Stimulated activated CD8-positive, alpha-beta memory T cell treated with anti-CD3 and anti-CD28 coated beads, Interleukin-12 subunit alpha, Interleukin-12 subunit beta, amount 100 ng/mL, for 24 hours (primary cell): ENCODE measurements around the gene BICC1.

Source experiments
- DNase-seq: peaks from one replicate; pipeline ENCODE4 v3.0.0-alpha.2; 2020; ENCODE audit errors: extremely low read depth

Gene BICC1, protein sequence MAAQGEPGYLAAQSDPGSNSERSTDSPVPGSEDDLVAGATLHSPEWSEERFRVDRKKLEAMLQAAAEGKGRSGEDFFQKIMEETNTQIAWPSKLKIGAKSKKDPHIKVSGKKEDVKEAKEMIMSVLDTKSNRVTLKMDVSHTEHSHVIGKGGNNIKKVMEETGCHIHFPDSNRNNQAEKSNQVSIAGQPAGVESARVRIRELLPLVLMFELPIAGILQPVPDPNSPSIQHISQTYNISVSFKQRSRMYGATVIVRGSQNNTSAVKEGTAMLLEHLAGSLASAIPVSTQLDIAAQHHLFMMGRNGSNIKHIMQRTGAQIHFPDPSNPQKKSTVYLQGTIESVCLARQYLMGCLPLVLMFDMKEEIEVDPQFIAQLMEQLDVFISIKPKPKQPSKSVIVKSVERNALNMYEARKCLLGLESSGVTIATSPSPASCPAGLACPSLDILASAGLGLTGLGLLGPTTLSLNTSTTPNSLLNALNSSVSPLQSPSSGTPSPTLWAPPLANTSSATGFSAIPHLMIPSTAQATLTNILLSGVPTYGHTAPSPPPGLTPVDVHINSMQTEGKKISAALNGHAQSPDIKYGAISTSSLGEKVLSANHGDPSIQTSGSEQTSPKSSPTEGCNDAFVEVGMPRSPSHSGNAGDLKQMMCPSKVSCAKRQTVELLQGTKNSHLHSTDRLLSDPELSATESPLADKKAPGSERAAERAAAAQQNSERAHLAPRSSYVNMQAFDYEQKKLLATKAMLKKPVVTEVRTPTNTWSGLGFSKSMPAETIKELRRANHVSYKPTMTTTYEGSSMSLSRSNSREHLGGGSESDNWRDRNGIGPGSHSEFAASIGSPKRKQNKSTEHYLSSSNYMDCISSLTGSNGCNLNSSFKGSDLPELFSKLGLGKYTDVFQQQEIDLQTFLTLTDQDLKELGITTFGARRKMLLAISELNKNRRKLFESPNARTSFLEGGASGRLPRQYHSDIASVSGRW

DNA sequence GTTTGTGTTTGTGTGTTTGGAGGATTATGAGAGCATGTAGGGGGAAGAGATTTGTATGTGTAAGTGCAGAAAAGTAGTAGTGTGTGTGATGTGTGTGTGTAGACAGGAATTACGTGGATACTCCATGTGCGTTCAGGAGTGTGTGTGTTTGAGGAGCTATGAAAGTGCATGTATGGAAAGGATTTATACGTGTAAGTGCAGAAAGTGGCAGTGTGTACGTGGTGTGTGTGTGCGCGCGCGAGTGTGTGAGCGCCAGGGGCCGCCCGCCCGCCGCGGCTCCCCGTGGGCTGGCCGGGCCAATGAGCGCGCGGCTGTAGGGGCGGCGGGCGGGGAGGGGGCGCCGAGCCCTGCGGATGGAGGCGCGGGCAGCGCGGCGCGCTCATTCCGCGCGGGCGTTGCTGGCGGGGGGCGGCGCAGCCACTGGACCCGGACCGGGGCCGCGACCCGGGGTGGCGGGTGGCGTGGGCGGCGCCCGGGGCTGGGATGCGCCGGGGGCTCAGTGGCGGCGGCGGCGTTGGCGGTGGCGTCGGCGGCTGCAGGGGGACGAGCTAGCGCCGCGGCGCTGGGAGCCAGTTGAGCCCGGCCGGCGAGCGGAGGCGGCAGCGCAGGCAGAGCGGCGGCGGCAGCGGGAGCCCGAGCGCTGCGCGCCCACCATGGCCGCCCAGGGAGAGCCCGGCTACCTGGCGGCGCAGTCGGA, at the start of gene BICC1:
TSS of gene BICC1 (plus strand) at position 382 of the 697 bp plus-strand sequence. CDS start at position 654, 272 bp downstream.
- DNase-seq = no peak

DNA sequence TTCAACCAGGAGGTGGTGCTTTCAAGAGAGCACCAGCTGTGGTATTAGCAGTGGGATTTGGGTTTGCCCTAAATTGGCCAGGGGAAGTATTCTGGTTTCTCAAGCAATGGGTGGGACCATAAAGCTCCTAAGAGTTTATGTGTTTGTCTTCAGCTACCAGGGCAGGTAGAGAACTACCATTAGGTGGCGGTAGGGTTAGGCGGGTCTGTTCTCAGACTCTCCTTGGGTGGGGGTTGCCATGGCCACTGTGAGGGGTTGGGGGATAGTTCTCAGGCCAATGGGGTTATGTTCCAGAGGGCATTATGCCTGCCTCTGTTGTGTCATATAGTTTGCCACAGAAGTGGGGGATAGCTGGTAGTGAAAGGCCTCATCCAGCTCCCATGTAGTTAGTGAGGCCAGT, 47.7 kb upstream of the BICC1 start:
- no peak for DNase-seq

DNA sequence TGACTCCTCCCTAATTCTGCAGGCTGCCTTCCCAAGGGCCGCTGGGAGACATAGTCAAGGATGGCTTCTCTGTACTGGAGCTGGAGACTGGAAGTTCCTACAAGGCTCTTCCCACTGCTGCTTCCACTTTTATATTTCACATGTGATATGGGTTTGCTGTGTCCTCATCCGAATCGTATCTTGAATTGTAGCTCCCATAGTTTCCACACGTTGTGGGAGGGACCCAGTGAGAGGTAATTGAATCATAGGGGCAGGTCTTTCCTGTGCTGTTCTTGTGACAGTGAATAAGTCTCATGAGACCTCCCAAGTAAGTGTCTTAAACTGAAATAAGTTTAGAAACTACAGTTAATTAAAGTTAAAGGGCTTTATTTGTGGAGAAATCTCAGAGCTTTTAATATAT, 47.0 kb upstream of the BICC1 start:
- no peak for DNase-seq

DNA sequence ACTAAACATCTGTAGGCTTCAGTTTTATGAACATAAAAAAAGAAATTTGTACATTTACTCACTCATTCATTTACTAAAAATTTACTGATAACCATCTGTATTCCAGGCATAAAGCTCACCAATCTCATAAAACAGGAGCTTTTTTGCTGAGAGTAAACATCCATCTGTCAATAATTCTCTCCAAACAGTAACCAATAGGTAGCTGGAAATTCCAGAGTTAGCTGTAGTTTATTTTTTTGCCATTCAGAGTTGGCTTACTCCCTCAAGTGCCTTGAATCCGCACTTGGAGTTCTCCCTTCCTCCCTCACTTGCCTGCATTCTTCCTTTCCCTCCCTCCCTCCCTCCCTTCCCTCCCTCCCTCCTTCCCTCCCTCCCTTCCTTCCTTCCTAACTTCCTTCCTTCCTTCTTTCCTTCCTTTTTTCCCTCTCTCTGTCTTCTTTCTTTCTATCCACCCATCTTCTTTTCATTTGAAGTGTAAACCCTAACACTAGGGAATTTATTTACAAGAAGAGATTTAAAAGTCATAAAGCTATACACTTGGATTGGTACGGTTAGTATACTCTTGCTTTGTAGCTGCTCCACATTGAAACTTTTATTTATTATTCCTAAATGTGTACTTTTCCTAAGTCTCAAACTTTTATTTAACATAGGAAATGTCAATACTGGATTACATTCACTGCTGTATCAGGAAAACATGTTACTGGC, 44.6 kb upstream of the BICC1 start:
- DNase-seq = no peak

DNA sequence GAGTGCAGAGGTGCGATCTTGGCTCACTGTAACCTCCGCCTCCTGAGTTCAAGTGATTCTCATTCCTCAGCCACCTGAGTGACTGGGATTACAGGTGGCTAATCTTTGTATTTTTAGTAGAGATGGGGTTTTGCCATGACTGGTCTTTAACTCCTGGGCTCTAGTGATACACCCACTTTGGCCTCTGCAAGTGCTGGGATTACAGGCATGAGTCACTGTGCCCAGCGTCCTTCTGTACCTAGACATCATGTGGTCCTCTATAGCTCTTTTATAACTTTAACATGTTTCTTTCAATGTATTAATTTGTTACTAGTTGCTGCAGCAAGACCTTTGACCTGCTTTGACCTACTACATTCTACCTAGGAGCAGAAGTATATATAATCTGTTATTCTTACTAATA, 38.7 kb upstream of the BICC1 start:
- DNase-seq = no peak

DNA sequence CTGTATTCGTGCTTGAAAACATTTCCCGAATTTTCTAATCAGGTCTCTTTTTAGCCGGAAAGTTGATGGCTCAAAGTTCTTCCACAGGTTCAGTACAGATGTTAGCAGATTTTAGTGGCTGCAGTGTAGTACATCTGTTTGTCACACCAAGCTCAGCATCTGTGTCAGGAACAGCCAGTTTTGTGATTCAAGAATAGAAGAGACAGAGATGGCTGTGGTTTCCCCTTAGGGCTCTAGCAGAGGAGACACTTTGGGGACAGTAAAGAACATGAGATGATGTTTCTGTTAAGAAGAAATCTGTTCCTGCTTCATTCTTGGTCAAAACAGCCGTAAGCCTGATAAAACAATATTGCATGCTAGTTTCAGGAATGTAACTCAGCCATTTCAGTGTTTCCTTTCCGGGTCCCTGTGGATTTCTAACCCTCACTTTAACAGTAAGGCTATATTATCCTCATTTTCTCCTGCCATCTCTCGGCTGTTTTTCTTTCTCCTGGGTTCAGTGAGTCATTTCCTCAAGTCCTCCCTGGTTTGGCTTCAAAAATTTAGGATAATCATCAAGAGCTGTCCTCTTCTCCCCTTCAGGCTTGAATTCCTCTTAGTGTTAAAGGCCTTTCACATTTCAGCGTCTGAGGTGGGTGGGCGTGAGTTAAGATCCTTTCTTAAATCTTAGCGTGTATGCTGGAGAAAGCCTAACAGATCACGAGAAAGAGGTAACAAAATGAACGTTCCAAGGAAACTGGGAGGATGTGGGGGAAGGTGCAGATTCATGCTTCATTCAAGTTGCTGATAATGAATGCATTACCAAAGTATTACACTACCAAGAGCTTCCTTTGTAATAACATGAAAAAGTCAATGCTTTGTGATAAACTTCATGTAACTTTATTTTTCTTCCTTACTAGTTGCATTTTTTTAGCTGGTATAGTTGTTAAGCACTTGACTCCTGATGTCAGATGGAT, 37.1 kb upstream of the BICC1 start:
- no peak for DNase-seq

DNA sequence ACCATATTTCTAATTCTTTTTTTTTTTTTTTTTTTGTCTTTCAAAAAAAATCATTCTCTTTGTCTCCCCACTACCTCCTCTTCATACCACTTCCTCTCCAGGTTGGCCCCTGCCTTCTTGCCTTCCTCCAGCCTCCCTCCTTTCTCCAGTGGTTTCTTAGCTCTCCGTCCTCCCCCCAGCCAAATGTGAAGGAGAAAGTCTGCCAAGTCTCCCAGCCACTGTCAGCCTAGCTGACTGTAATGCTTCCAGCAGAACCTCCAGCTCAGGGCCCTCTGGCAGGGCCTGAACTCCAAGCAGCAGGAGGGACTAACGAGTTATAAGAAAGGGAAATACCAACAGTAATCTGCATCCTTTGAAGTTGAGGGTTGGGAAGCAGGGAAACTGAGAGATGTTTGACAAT, 35.5 kb upstream of the BICC1 start:
- DNase-seq = no peak

DNA sequence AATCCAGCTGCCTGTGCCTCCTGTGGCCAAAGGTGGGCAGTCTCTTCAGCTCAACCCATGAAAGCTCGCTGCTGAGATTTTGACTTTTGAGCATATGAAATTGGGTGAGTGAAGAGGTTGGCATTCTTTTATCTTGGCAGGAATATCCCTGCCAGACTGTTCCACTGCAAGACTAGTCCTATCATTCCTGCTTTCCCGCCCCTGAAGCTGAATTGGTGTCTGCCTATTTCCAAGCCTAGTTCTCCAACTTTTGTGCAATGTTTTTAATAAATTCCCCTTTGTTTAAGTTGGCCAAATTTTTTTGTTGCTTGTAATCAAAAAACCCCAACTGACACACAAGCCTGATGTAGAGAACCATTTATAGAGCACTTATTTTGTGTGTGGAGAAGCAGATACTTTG, 34.8 kb upstream of the BICC1 start:
- DNase-seq = no peak

DNA sequence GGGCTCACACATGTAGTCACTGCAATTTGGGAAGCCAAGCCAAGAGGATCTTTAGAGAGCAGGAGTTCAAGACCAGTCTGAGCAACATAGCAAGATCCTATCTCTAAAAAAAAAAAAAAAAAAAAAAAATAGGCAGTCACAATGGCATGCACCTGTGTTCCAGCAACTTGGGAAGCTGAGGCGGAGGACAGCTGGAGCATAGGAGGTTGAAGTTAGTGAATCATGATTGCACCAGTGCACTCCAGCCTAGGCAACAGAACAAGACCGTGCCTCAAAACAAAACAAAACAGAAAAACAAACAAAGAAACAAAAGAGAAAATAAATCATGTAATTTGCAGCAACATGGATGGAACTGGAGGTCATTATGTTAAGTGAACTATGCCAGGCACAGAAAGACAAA, 33.6 kb upstream of the BICC1 start:
- DNase-seq = no peak

DNA sequence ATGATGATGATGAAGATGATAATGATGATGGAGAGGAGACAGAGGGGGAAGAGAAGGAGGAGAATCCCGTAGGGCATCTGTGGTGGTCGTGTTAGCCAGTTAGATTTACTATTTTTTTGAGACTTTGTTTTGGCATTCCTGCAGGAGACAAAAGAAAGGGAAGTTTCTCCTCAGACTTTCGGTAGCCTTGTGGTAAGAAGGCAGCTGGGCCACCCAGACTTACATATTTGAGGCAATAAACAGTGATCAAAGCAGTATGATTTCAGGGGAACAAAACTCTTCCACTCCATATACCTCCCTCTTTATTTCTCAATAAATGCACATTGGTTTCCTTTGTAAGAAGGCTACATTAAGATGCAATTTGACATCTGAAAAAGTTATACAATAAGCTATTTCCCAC, 32.4 kb upstream of the BICC1 start:
- DNase-seq = no peak

DNA sequence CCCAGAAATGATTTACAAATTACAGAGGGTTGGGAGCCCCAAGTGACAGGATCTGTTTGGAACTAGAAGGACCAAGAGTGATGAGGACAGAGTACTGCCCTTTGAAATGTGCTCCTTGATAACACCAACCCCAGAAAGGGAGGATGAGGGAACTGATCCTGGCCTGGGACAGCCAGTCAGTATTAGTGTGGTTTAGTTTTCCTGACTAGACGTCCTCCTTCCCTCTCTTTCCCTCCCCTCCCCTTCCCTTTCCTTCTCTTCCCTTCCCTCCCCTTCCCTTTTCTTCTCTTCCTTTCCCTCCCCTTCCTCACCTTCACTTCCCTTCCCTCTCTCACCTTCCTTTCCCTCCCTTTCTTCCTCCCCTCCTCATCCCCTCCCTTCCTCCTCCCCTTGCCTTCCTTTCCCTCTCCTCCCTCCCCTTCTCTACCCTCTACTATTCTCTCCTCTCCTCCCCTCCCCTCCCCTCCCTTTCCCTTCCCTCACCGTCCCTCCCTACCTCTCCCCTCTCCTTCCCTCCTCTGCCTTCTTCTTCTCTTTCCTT, 31.0 kb upstream of the BICC1 start:
- no peak for DNase-seq

DNA sequence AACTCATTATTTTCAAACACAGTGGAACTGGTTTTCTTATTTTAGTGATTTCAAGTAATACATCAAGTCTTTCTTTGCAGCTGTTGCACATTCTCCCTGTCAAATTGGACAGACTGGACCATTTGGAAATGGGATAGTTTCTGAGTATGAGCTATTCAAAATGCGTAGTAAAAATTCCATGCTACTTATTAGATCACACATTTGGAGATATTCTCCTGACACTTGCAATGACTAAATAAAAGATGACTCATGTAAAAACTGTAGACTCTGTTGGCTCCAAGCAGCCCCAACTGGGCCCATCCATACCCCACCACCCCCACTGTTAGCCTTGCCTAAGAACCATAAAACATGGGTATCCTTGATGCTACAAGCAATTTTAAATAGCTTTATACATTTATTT, 25.9 kb upstream of the BICC1 start:
- DNase-seq = no peak

DNA sequence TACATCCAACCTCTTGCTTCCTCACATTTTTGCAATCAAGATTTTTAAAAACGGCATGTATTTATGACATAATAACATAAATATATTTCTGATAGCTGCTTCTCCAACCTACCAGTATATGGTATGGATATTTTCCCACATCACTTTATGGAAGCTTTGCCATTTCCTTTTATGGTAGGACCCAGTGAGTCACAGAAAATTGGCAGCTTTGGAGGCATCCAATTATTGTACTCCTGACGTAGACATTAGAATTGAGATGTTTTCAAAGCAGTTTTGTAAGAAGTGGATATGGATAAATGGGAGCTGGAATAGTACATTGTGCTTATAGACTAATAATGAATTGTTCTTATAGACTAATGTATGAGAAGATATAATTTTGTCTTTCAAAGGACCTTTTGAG, 23.8 kb upstream of the BICC1 start:
- no peak for DNase-seq

DNA sequence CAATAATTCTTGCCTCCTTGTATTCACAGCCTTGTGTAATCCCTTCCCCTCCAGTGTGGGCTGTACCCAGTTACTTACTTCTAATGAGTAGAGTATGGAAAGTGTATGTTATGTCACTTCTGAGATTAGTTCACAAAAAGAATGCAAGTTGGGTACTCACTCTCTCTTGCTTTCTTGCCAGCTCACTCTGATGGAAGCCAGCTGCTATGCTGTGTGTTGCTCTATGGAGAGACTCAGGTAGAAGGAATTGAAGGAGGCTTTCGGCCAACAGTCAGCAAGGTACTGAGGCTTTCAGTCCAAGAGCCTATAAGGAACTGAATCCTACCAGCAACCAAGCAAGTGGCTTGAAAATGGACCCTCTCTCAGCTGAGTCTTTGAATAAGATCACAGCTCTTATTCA, 9.7 kb upstream of the BICC1 start:
- no peak for DNase-seq

DNA sequence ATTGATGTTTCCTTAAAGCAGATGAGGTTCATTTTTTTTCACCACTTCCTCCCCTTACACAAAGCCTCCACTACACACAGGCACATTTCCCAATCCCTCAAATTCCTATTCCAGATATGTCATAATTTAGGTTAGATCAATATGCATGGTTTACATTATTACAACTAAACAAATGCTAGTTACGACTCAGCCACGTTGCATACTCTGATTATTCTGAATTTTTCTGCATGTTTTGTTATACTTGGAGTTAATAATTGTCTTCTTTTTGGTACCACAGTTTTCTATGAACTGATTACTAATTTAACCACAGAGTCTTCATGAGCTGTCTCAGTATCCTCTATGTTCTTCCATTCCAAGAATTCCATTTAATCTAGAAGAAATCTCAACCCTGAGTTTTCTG, 4.4 kb upstream of the BICC1 start:
- no peak for DNase-seq

DNA sequence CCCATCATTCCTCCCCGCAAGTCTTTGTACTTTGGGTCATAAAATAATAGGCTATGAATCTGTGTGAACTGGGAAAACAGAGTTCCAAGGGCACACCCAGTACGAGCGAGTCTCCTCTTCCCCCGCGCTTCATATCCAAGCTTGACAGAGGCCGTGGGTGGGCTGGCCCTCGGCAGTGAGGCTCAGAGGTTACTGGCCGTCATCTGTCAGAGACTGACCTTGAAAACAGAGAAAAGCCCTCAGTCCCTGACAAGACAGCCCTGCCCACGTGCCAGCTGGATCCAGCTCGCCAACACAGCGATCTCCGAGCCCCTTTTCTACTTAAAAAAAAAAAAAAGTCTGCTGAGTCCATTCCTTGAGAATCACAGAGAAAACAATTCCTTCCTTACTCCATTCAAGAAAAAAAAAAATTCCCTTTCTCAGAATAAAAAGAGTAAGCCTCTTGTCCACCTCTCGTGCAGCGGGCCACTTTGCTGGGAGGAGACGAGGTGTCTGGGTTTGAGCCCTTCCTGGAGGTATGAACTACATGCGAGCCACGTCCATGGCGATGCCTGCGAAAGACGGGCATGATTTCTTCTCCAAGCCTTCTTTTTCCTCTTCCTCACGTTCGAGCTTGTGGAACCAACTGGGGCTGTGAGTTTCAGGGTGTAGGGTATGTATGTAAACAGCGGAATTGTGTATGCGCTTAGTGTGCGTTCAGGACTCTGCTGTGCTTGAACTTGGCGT, 744 bp upstream of the BICC1 start:
- DNase-seq = no peak

DNA sequence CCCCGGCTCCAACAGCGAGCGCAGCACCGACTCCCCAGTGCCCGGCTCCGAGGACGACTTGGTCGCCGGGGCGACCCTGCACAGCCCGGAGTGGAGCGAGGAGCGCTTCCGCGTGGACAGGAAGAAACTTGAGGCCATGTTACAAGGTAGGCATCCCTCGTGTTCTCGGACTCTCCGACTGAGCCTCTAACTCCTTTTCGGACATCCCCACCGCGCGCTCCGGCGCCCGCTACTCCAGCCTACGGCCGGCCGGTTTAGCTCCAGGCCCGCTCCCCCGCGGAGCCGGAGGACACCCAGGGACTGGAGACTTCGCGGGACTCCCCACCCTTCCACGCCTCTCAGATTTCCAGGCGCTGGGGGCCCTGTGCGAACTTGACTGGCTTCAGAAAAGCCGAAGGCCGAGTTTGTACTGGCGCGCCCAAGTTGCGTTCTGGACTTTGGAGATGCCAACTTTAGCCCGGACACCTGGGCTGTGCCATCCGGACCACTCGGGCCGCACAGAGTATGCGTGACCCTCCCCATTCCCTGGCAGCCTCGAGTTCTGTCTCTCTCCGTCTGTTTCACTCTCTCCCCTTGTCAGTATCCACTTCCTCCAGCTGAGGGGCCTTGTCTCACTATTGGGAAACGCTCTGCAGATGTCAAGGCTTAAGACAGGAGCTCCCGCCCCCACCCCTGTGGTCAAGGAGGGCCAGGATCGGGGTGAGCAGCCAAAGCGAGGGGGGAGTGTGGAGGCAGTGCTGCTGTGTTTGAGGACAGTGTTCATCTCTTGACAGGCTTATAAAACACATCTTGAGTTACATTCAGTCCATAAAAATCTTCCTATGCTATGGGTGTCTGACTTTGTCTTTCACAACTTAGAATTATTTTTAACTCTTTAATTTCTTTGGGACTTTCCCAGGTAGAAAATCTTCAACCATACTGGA, 777 bp downstream of the BICC1 start:
- DNase-seq = no peak

DNA sequence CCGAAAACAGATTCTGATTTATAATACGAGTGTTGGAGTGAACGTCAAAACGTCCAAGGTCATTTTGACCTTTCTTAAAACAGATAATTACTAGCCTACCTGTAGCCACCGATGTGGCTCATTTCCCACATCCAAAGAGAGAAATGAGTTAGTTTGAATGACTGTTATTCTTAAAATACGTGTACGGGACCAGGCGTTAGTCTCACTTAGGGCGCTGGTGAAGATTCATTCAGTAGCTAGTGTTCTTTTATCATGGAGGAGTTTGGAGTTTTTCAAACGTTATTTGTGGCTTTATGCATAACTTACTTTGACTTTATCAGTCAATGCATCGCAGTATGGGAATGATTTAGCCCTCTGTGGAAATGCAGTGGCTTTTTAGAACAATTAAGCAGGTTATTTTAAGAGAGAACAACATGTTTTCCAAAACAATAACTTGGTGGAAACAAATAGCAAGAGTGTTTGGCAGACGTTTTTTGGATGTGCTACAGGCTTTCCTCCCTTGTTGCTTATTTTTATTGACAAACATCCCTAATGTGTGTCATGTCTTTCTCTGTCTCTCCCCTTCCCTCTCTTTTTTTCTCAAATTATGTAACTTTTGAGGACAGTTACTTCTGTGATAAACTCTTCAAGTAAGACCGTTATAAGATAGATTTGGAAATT, 1.6 kb downstream of the BICC1 start:
- no peak for DNase-seq
